Caco-2 (cell line): ENCODE data around the gene FBXO15. TPM values are rescaled to one million over a fixed set of nuclear protein-coding genes. Genes with fewer than 3 reads are reported as not detected.

Experiments
- BruUV-seq: library from RNA; stranded (reverse); fragments of 400-500 nt; replicated peaks from 2 replicates; lab custom pipeline; 2021; lab: Mats Ljungman, UMichigan
- CTCF ChIA-PET: fragments of 300-600 bp; sonication (Branson Sonifier 250); formaldehyde crosslinking; loops from one replicate; lab custom pipeline; 2022; ENCODE audit warnings: antibody characterized with exemption; lab: Charles Lee
- POLR2A ChIA-PET: fragments of 300-600 bp; sonication (Branson Sonifier 250); formaldehyde crosslinking; loops from one replicate; lab custom pipeline; 2022; ENCODE audit warnings: antibody characterized with exemption; lab: Charles Lee
- DNase-seq, 2 experiments: peaks; one replicate each; pipeline versions ENCODE4 v3.0.0 to v3.0.0-alpha.2; 2020 to 2022
- H3K27me3 ChIP-seq: replicated peaks from 2 replicates; pipeline ENCODE4 v1.6.0; 2011; ENCODE audit warnings: low read length; ENCODE audit not compliant: control insufficient read depth, insufficient read depth
- H3K36me3 ChIP-seq: 2 replicates; pipeline ENCODE4 v1.5.1; 2011; ENCODE audit warnings: low read length; ENCODE audit not compliant: control insufficient read depth, insufficient read depth
- H3K4me1 ChIP-seq: fragments of 250-450 bp; sonication (Bioruptor Pico); 2 replicates; pipeline ENCODE4 v1.5.1; 2020; ENCODE audit warnings: mild to moderate bottlenecking
- H3K4me3 ChIP-seq: 2 replicates; pipeline ENCODE4 v1.5.1; 2011; ENCODE audit warnings: low read depth, mild to moderate bottlenecking, control low read depth, low read length
- H3K9me3 ChIP-seq: fragments of 250-450 bp; sonication (Bioruptor Pico); 2 replicates; pipeline ENCODE4 v1.5.1; 2020; ENCODE audit warnings: mild to moderate bottlenecking, moderate library complexity
- H3K27ac Mint-ChIP-seq: one replicate; pipeline ENCODE4 v1.8.0; 2022; ENCODE audit warnings: mixed read lengths; ENCODE audit not compliant: unreplicated experiment
- H3K27me3 Mint-ChIP-seq: one replicate; pipeline ENCODE4 v1.8.0; 2022; ENCODE audit warnings: mixed read lengths; ENCODE audit not compliant: insufficient read depth, unreplicated experiment
- H3K36me3 Mint-ChIP-seq: one replicate; pipeline ENCODE4 v1.8.0; 2022; ENCODE audit warnings: mild to moderate bottlenecking, mixed read lengths; ENCODE audit not compliant: insufficient read depth, unreplicated experiment
- H3K4me1 Mint-ChIP-seq: one replicate; pipeline ENCODE4 v1.8.0; 2022; ENCODE audit warnings: low read depth, mixed read lengths; ENCODE audit not compliant: unreplicated experiment
- H3K4me3 Mint-ChIP-seq: one replicate; pipeline ENCODE4 v1.8.0; 2022; ENCODE audit warnings: mild to moderate bottlenecking, moderate library complexity, mixed read lengths; ENCODE audit not compliant: unreplicated experiment
- H3K9me3 Mint-ChIP-seq: one replicate; pipeline ENCODE4 v1.8.0; 2022; ENCODE audit warnings: mixed read lengths; ENCODE audit not compliant: unreplicated experiment
- CTCF ChIP-seq, 2 experiments: fragments of 200-600 bp in 1 of 2; IDR thresholded peaks; 1 replicate in 1 of 2; 2 replicates in 1 of 2; pipeline versions ENCODE4 v1.5.1 to v1.8.0; 2011 to 2022; ENCODE audit warnings: antibody characterized with exemption in 1 of 2, control low read depth in 1 of 2, inconsistent platforms in 1 of 2, low read depth in 1 of 2, low read length in 1 of 2, mild to moderate bottlenecking in 1 of 2, moderate library complexity in 1 of 2; ENCODE audit not compliant: insufficient read depth in 1 of 2, severe bottlenecking in 1 of 2, unreplicated experiment in 1 of 2
- intact Hi-C: fragments of 100-400 bp; cut with micrococcal nuclease; formaldehyde crosslinking; loops from one replicate; pipeline ENCODE4 v1.10.0; 2022; ENCODE audit not compliant: unreplicated experiment
- total RNA-seq: library from RNA; stranded (reverse); gene quantifications from 2 replicates; pipeline ENCODE4 v1.2.3, GENCODE V29; 2022

FBXO15 gene
- total RNA-seq, 1 experiment from 2014 or later, result 0.29 TPM

GRCh38 chr18:74139411-74139810 lies 8.2 kb downstream of the FBXO15 start:
- Histone ChIP-seq H3K9me3 (no peaks in the 10 kb centered on the region), H3K36me3 (no peaks in the 10 kb centered on the region), H3K4me3 (no peak overlapping the region), H3K4me1 (no peaks in the 10 kb centered on the region), H3K27me3 (no peaks in the 10 kb centered on the region)
- H3K27ac Mint-ChIP-seq, result no peak overlapping the region
- no peak overlapping the region for H3K4me3 Mint-ChIP-seq
- POLR2A ChIA-PET, result no interaction called here
- CTCF ChIA-PET, result no interaction called here
- TF ChIP-seq CTCF (IDR thresholded peaks at IDR 0.05; ENCODE audit: insufficient read depth in 1 of 2, low read depth in 1 of 2, low read length in 1 of 2, severe bottlenecking in 1 of 2, unreplicated experiment in 1 of 2), result no peak
- no TSS peak for BruUV-seq
- no peak for DNase-seq
- peaks cover 19% of the 10 kb centered on the region for H3K27me3 Mint-ChIP-seq
- intact Hi-C loops, result no loop called here
- H3K36me3 Mint-ChIP-seq, result no peaks in the 10 kb centered on the region
- H3K9me3 Mint-ChIP-seq, result no peaks in the 10 kb centered on the region
- no peaks in the 10 kb centered on the region for H3K4me1 Mint-ChIP-seq

DNA sequence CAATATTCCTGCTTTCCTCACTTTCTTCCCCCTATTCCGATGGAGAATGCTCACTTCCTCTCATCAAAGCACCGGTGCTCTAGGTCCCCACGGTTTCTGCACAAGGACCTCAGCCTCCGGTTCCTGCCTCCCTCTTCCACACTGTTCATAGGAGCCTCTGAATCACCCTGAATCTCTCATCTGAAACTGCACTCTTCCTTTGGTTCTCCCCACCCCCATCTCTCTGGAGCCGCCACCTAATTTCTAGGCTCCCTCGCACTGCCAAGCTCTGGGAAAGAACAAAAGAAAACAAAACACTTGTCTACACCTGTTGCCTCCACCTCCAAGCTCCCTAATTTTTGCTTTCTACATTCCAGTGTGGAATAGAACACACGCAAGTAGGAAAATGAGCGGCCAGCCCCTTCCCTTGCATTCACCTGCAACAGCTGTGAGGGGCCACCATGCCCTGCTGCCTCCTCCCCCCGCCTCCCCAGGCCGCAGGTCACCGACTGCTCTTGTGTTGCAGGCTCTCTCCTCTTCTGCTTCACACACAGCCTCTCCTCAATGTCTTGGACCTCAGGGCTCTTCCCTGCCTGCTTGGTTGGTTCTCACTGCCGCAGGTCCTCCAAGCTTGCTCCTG lies 9.6 kb downstream of the FBXO15 start:
- ChIA-PET CTCF (no interaction called here), POLR2A (no interaction called here)
- intact Hi-C loops, result no loop called here
- H3K4me1 ChIP-seq, result no peaks in the 10 kb centered on the region
- BruUV-seq, result no TSS peak
- no peak overlapping the region for H3K4me3 ChIP-seq
- Mint-ChIP-seq H3K4me1 (no peaks in the 10 kb centered on the region), H3K9me3 (no peaks in the 10 kb centered on the region), H3K4me3 (no peak overlapping the region), H3K36me3 (no peaks in the 10 kb centered on the region), H3K27ac (no peak overlapping the region), H3K27me3 (peaks cover 19% of the 10 kb centered on the region)
- H3K36me3 ChIP-seq, result no peaks in the 10 kb centered on the region
- no peak for DNase-seq
- H3K9me3 ChIP-seq, result no peaks in the 10 kb centered on the region
- TF ChIP-seq CTCF (IDR thresholded peaks at IDR 0.05; ENCODE audit: insufficient read depth in 1 of 2, low read depth in 1 of 2, low read length in 1 of 2, severe bottlenecking in 1 of 2, unreplicated experiment in 1 of 2), result no peak
- H3K27me3 ChIP-seq, result no peaks in the 10 kb centered on the region

GRCh38 chr18:74132201-74132600 lies 15.4 kb downstream of the FBXO15 start:
- no peak overlapping the region for H3K27ac Mint-ChIP-seq
- Histone ChIP-seq H3K36me3 (no peaks in the 10 kb centered on the region), H3K9me3 (no peaks in the 10 kb centered on the region), H3K4me1 (no peaks in the 10 kb centered on the region), H3K27me3 (no peaks in the 10 kb centered on the region), H3K4me3 (no peak overlapping the region)
- ChIA-PET POLR2A (no interaction called here), CTCF (no interaction called here)
- BruUV-seq, result no TSS peak
- no peak for TF ChIP-seq CTCF (IDR thresholded peaks at IDR 0.05; ENCODE audit: insufficient read depth in 1 of 2, low read depth in 1 of 2, low read length in 1 of 2, severe bottlenecking in 1 of 2, unreplicated experiment in 1 of 2)
- no peak overlapping the region for H3K4me3 Mint-ChIP-seq
- intact Hi-C loops, result no loop called here
- DNase-seq, result no peak
- no peaks in the 10 kb centered on the region for H3K36me3 Mint-ChIP-seq
- no peaks in the 10 kb centered on the region for H3K9me3 Mint-ChIP-seq
- peaks cover 4% of the 10 kb centered on the region for H3K27me3 Mint-ChIP-seq
- no peaks in the 10 kb centered on the region for H3K4me1 Mint-ChIP-seq
